ENCODE measurements around the gene KMT5B. TPM values are rescaled to one million over a fixed set of nuclear protein-coding genes. Genes with fewer than 3 reads are reported as not detected.

The KMT5B gene
- total and polyA plus RNA-seq, 10 of the 15 experiments (the other 5 are each of a cell fraction or from before 2014, with no cell fraction given) = 4.7 to 21.8 (median 18.0) TPM

DNA sequence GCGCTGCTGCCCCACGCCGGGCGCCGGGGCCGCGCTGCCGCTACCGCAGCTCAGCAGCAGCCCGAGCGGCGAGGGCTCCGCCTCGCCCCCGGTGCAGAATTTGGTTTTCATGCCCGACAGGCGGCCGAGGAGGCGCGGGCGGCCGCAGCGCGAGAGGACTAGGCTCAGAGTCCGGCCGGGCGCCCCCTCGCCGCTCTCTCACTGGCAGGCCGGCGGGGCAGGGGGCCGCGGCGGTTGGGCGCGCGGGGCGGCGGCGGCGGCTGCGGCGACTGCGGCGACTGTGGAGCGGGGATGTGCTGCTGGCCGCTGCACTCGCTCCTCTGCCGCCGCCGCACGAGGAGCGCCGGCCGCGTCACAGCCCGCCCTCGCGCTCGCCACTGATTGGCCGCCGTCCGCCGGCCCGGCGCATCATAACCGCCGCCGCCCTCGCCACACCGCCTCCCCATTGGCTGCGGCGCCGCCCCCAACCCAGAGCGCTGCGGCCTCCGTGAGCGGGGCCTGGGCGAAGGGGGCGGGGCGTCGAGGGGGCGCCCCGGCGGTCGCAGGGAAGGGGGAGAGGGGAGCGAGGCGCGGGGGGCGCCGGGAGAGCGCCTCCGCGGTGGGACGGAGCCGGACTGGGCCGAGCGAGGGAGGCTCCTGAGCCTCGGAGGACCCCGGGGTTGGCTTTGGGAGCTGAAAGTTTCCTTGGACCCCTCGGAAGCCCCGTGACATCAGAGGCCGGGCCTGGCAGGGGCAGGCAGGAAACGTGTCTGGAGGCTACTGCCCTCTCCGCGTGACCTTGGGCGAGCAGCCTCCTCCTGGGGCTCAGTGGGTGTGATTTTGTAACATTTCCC lies 91.8 kb downstream of the KMT5B start, which contains the start of gene CHKA (continued):
- TF ChIP-seq, protein P1, sequence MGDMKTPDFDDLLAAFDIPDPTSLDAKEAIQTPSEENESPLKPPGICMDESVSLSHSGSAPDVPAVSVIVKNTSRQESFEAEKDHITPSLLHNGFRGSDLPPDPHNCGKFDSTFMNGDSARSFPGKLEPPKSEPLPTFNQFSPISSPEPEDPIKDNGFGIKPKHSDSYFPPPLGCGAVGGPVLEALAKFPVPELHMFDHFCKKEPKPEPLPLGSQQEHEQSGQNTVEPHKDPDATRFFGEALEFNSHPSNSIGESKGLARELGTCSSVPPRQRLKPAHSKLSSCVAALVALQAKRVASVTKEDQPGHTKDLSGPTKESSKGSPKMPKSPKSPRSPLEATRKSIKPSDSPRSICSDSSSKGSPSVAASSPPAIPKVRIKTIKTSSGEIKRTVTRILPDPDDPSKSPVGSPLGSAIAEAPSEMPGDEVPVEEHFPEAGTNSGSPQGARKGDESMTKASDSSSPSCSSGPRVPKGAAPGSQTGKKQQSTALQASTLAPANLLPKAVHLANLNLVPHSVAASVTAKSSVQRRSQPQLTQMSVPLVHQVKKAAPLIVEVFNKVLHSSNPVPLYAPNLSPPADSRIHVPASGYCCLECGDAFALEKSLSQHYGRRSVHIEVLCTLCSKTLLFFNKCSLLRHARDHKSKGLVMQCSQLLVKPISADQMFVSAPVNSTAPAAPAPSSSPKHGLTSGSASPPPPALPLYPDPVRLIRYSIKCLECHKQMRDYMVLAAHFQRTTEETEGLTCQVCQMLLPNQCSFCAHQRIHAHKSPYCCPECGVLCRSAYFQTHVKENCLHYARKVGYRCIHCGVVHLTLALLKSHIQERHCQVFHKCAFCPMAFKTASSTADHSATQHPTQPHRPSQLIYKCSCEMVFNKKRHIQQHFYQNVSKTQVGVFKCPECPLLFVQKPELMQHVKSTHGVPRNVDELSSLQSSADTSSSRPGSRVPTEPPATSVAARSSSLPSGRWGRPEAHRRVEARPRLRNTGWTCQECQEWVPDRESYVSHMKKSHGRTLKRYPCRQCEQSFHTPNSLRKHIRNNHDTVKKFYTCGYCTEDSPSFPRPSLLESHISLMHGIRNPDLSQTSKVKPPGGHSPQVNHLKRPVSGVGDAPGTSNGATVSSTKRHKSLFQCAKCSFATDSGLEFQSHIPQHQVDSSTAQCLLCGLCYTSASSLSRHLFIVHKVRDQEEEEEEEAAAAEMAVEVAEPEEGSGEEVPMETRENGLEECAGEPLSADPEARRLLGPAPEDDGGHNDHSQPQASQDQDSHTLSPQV (IDR thresholded peaks at IDR 0.05) = no peak
- TF ChIP-seq PAX5 (IDR thresholded peaks at IDR 0.05; ENCODE audit: borderline replicate concordance, low read depth, low read length) (no peak), NR2F1 (conservative IDR thresholded peaks at IDR 0.05) (peak; percentile 88), ASH2L (IDR thresholded peaks at IDR 0.05; ENCODE audit: borderline replicate concordance, low read depth) (no peak), FOXM1 (IDR thresholded peaks at IDR 0.05; ENCODE audit: low read depth, low read length) (no peak), KDM1A (IDR thresholded peaks at IDR 0.05; ENCODE audit: borderline replicate concordance) (no peak), RAD21 (IDR thresholded peaks at IDR 0.05; ENCODE audit: insufficient read depth, low read depth, low read length) (no peak), SMARCA5 (IDR thresholded peaks at IDR 0.05) (peak; percentile 67; the same call in 1 of the 2 replicates), CEBPB (IDR thresholded peaks at IDR 0.05; ENCODE audit: borderline replicate concordance in 1 of 2, low read depth in 2 of 2, low read length in 2 of 2) (no peak), SUPT20H (IDR thresholded peaks at IDR 0.05; ENCODE audit: borderline replicate concordance, control insufficient read depth, low read depth, low read length) (no peak), POLR2A (IDR thresholded peaks at IDR 0.05; ENCODE audit: low read depth, low read length) (peak; percentile 76), STAT1 (conservative IDR thresholded peaks at IDR 0.05) (no peak), NR2C2 (IDR thresholded peaks at IDR 0.05; ENCODE audit: borderline replicate concordance, control insufficient read depth, insufficient read length, low read depth) (no peak), FOXK2 (IDR thresholded peaks at IDR 0.05) (no peak), CREM (IDR thresholded peaks at IDR 0.05; ENCODE audit: low read depth) (peak; percentile 48), LARP7 (IDR thresholded peaks at IDR 0.05) (peak; percentile 92), ZNF622 (IDR thresholded peaks at IDR 0.05) (no peak), ZBED1 (IDR thresholded peaks at IDR 0.05; ENCODE audit: borderline replicate concordance) (no peak), CBFB (IDR thresholded peaks at IDR 0.05; ENCODE audit: low read depth) (no peak), HDGF (IDR thresholded peaks at IDR 0.05) (no peak), KAT2A (conservative IDR thresholded peaks at IDR 0.05; ENCODE audit: control insufficient read depth, low read depth, low read length) (no peak), NR2C1 (IDR thresholded peaks at IDR 0.05) (no peak), SREBF1 (IDR thresholded peaks at IDR 0.05; ENCODE audit: low read length) (no peak), IKZF1 (conservative IDR thresholded peaks at IDR 0.05) (peak; percentile 79), IKZF2 (IDR thresholded peaks at IDR 0.05) (0 out of 4 replicates have a peak, but pooled peaks of 1 of the 2 experiments have one; percentile 8), YBX1 (IDR thresholded peaks at IDR 0.05) (no peak)
- TF ChIP-seq, protein P2, sequence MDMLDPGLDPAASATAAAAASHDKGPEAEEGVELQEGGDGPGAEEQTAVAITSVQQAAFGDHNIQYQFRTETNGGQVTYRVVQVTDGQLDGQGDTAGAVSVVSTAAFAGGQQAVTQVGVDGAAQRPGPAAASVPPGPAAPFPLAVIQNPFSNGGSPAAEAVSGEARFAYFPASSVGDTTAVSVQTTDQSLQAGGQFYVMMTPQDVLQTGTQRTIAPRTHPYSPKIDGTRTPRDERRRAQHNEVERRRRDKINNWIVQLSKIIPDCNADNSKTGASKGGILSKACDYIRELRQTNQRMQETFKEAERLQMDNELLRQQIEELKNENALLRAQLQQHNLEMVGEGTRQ (IDR thresholded peaks at IDR 0.05; ENCODE audit: borderline replicate concordance, low read depth, low read length) = no peak; the same call in 1 of the 2 replicates
- TF ChIP-seq, protein P3, sequence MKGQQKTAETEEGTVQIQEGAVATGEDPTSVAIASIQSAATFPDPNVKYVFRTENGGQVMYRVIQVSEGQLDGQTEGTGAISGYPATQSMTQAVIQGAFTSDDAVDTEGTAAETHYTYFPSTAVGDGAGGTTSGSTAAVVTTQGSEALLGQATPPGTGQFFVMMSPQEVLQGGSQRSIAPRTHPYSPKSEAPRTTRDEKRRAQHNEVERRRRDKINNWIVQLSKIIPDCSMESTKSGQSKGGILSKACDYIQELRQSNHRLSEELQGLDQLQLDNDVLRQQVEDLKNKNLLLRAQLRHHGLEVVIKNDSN (IDR thresholded peaks at IDR 0.05; ENCODE audit: borderline replicate concordance, extremely low read length, insufficient read depth, low read depth, low read length) = peak; percentile 56
